GM18907 (cell line): ENCODE data around the gene LRRC8E.

Experiments used
- ATAC-seq: cut with Tn5 transposase; IDR thresholded peaks from one replicate; pipeline ENCODE4 v1.9.1; 2021; ENCODE audit warnings: mild to moderate bottlenecking, moderate library complexity; ENCODE audit not compliant: unreplicated experiment

LRRC8E gene

GRCh38 chr19:7867092-7867844 lies 21.0 kb upstream of the LRRC8E start:
- no peak for ATAC-seq

DNA sequence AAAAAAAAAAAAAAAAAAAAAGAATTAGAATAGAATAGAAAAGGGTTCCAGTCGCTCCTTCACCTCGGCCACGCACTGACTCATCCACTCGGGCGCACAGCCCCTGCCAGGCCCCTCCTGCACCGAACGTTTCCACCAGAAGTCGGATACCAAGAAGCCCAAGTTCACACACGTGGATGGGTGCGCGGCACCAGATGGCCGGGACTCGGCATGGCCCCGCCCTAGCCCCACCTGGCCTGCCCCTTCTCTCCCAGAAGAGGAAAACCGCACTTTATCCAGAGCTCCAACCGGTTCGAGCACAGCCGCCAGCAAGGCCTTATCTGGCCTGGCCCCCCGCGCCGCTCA lies 20.0 kb upstream of the LRRC8E start:
- no peak for ATAC-seq

DNA sequence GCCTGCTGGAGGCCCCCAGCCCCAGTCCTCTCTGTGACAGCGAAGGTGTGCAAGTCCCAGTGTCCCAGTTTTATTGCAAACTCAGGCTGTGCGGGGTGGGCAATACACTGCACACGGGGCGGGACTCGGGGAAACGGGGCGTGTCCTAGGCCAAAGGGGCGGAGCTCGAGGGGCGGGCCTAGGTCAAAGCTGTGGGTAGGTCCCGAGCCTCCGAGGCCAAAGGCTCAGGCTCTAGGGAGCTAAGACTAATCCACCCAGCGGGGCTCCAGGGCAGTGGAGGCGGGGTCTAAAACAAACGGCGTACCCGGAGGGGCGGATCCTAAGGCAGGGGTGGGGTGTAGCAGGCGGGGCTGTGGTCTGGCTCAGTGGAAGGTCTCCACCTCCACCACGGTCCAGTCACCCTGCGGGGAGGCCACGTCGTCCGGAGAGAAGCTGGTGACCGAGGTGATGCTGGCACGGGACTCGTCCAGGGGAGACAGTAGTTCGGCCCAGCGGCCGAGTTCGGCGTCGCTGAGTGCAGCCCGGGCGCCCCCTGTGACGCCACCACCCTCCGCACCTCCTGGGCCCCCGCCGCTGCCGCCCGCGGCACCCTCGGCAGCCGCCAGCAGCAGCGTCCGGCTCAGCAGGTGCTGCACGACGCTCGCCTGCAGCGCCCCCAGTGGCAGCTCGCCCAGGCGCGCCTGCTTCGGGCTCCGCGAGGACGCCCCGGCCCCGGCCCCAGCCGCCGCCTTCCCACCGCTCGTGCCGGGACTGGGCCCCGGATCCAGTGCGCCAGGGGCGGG lies 19.4 kb upstream of the LRRC8E start:
- peak; percentile 58 for ATAC-seq

- peak; percentile 47 for ATAC-seq
Observed at GRCh38 chr19:7869453-7869909, 18.8 kb upstream of the LRRC8E start.

DNA sequence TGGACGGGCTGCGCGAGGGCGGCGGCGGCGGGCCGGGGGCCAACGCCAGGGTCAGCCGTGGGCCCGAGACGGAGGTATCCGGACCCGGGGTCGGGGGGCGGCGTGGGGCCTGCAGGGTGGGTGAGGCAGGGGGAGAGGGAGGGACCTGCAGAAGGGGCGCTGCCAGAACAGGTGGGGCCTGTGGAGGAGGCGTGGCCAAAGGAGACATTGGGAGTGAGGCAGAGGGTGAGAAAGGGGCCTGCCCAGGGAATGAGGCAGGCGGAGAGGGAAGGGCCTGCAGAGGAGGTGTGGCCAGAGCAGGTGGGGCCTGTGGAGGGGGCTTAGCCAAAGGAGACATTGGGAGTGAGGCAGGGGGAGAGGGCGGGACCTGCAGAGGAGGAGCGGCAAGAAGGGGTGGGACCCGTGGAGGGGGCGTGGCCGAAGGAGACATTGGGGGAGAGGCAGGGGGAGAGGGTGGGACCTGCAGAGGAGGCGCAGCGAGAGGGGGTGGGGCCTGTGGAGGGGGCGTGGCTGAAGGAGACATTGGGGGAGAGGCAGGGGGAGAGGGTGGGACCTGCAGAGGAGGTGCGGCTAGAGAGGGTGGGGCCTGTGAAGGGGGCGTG lies 18.3 kb upstream of the LRRC8E start:
- ATAC-seq: no peak

GRCh38 chr19:7870571-7871436 lies 17.5 kb upstream of the LRRC8E start:
- no peak for ATAC-seq

DNA sequence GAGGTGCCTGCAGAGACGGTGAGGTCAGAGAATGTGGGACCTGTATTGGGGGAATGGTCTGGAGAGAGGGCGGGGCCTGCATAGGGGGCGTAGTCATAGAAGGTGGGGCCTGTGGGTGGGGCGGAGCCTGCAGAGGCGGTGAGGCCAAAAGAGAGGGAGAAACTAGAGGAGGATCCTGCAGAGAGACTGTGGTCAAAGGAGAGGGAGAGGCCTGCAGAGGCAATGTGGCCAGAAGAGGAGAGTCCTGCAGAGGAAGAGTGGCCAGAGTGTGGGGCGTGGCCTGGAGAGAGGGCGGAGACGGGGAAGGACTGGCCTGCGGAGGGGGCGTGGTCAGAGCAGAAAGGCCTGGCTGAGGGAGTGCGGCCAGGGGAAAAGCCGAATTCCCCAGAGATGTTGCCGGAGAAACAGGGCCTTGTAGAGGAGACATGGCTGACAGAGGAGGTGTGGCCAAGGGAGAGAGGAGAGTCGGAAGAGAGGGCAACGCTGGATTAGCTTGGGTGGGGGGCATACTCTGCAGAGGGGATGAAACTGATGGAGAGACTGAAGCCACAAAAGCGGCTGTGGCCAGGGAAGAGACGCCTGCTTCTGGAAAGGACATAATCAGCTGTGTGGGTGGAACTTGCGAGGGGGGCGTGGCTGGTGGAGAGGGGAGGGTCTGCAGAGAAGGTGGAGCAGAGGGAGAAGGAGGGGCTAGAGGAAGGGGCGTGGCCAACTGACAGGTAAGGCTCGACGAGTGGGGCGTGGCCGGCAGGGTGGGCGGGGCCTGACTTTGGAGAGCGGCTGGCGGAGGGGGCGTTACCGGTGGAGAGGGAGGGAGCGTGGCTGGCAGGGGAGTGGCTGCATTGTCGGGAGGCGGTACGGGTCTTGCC lies 16.6 kb upstream of the LRRC8E start:
- no peak for ATAC-seq

GRCh38 chr19:7872306-7873204 lies 15.8 kb upstream of the LRRC8E start:
- ATAC-seq: no peak

GRCh38 chr19:7873304-7874075 lies 14.8 kb upstream of the LRRC8E start:
- ATAC-seq: no peak

DNA sequence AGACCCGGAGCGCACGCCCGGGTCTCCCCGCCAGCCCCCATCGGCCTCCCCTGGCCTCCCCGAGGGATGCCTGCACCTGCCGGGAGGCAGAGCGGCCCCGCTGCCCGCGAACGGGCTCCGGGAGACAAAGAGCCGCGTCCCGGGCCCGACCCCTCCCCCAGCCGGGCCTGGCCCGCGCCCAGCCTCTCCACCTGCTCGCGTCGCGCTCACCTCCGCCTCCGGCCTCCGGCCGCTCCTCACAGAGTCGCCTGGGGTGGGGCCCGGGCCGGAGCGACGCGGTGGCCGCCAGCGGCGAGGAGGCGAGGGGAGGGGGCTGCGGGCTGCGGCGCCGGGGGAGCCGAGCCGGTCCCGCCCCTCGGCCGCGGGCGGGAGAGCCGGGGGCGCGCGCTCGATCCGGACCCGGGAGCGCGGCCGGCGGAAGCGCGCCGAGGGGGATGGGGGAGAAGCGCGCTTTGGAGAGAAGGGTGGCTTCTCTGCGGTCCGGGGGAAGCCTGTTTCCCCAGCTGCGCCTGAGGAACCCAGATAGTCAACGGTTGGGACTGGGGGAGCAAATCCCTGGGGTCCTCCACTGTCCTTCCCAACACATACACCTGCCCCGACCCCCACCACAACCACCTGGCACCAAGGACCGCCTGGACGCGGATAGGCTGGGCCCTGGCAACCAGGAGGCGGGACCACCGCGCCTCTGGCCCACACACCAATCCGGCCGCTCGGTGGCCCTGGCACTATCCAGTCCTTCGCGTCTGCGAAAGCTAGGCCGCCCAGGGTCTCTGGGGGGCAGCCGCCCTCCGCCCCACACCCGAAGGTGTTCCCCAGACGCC lies 14.0 kb upstream of the LRRC8E start, which contains the start of gene PRR36:
TSS of gene PRR36 (minus strand) at position 315 of the 821 bp plus-strand sequence. CDS start 701 bp downstream, outside the sequence.
- ATAC-seq: no peak

- no peak for ATAC-seq
Observed at GRCh38 chr19:7874897-7875273, 13.4 kb upstream of the LRRC8E start.

GRCh38 chr19:7877249-7877836 lies 11.0 kb upstream of the LRRC8E start:
- ATAC-seq: no peak

GRCh38 chr19:7879111-7879807 lies 9.1 kb upstream of the LRRC8E start:
- ATAC-seq: no peak

DNA sequence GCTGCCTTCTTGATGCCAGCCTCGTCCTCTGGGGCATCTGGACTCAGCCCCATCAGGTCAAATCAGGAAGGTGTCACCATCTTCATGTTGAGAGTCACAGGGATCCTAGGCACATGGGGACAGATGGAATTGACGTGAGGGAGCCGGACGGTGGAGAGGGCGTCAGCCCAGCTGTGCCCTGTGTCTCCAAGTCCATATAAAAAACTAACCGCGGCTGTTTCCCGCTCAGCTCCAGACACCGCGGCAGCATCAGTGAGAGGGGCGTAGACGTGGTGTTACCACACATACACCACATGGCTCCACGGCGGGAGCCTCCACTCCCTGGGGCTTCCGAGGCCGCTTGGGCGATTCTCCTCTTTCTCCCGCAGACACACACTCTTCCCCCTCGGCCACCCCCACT lies 8.5 kb upstream of the LRRC8E start:
- ATAC-seq: no peak

DNA sequence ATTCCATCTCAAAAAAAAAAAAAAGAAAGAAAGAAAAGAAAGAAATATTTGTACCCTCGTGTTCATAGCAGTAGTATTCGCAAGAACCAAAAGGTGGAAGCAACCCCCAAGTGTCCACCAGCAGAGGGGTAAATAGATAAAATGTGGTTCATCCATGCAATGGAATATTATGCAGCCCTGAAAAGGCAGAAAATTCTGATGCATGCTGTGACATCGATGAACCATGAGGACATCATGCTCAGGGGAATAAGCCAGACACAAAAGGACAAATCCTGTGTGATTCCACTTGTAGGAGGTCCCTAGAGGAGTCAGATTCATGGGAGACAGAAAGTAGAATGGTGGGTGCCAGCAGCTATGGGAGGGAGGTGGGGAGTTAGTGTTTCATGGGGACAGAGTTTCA lies 6.4 kb upstream of the LRRC8E start:
- no peak for ATAC-seq

- no peak for ATAC-seq
Observed at GRCh38 chr19:7883105-7883504, 5.2 kb upstream of the LRRC8E start.
